Transverse colon (tissue), 3 donors: Measurements from ENCODE around the gene OSBPL9.

Experiments
- EP300 ChIP-seq: sonication (generic); formaldehyde crosslinking; IDR thresholded peaks from one replicate; pipeline ENCODE4 v1.6.1; 2017; ENCODE audit warnings: antibody characterized with exemption, low read depth
- POLR2A ChIP-seq: fragments of 450-650 bp; IDR thresholded peaks from one replicate; pipeline ENCODE4 v1.6.1; 2016; ENCODE audit warnings: antibody characterized with exemption, mild to moderate bottlenecking, moderate library complexity
- TF ChIP-seq, protein P1 (sequence below), 5 experiments: fragments of 200-600 bp in 3 of 5; fragments of 450-650 bp in 2 of 5; sonication (generic) in 3 of 5; IDR thresholded peaks; 1 replicate in 2 of 5; 2 replicates in 3 of 5; pipeline ENCODE4 v1.5.1; 2016 to 2017; ENCODE audit warnings: antibody characterized with exemption in 5 of 5, inconsistent platforms in 3 of 5, mild to moderate bottlenecking in 2 of 5, moderate library complexity in 1 of 5

DNA sequence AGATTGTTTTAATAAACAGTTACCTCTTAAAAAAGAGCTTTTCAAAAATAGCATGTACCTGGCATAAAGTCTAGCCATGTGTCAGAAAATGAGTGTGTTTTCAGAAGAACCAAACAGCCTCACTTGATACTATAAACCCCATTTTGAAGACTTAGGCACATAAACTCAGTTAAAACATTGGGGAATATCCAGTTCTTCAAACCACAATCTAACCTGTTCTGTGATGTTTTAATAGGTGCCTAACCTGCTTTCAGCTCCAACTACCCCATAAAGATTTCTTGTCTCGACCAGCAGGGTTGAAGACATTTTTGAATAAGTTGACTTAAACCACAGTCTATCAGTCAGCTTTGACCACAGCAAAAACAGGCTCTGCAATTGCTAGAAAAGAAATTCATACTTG is 220.4 kb downstream of the OSBPL9 start:
- TF ChIP-seq, protein P1, sequence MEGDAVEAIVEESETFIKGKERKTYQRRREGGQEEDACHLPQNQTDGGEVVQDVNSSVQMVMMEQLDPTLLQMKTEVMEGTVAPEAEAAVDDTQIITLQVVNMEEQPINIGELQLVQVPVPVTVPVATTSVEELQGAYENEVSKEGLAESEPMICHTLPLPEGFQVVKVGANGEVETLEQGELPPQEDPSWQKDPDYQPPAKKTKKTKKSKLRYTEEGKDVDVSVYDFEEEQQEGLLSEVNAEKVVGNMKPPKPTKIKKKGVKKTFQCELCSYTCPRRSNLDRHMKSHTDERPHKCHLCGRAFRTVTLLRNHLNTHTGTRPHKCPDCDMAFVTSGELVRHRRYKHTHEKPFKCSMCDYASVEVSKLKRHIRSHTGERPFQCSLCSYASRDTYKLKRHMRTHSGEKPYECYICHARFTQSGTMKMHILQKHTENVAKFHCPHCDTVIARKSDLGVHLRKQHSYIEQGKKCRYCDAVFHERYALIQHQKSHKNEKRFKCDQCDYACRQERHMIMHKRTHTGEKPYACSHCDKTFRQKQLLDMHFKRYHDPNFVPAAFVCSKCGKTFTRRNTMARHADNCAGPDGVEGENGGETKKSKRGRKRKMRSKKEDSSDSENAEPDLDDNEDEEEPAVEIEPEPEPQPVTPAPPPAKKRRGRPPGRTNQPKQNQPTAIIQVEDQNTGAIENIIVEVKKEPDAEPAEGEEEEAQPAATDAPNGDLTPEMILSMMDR (IDR thresholded peaks at IDR 0.05): no peak
- TF ChIP-seq EP300 (no peak), POLR2A (no peak)
